CD4-positive, alpha-beta T cell treated with Interleukin-6 at 100 ng/mL for 8 hours (primary cell): ENCODE measurements around the gene CORT.
A peak's percentile ranks its signal among the peaks of the same experiment; 100 is the strongest.
"Not testable (repeated sequence)": the region's sequence is repeated elsewhere in the genome, so short reads cannot be mapped to it uniquely, and the experiment has no call there.

Experiments used
- DNase-seq: peaks from one replicate; pipeline ENCODE4 v3.0.0-alpha.2; 2020; ENCODE audit warnings: mixed read lengths, low spot score

The CORT gene

DNA sequence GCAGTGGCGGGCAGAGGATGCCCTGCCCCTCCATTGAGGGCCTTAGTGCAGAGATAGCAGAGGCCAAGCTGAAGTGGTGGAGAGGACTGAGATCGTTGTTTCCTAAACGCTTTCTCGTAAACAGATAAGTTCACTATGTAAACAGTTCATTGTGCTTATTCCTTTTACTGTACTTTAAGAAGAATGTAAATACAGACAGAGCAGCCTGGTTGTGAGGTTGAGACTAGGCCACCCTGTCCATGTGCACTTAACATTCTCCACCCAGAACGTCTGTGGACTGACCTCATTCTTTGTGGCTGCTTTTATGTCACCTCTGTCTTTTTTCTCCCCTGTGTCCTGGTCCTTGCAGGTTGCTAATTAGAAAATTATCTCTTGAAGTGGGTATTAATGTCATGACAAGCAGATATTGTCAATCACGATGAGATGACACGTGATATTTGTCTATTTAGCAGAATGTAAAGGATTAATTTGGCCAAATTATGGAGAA is 11.1 kb upstream of the CORT start:
- DNase-seq, result no peak

GRCh38 chr1:10440305-10440704 is 9.5 kb upstream of the CORT start:
- no peak for DNase-seq

DNA sequence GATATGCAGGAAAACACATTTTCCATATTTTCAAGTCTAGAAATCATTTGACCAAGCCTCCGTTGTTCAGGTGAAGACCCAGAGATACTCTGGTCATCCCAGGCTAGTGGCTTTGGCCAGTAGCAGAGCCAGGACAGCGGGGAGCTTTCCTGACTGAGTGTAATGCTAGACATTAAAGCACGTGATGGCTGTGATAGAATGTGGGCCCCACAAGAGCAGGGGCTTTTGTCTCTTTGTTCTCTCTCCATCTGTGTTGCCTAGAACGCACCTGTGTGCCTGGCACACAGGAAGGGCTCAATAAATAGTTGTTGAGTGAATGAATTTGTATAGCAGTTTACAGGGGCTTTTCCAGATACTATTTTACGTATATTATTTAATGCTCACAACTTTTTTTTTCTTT is 9.0 kb upstream of the CORT start:
- no peak for DNase-seq

DNA sequence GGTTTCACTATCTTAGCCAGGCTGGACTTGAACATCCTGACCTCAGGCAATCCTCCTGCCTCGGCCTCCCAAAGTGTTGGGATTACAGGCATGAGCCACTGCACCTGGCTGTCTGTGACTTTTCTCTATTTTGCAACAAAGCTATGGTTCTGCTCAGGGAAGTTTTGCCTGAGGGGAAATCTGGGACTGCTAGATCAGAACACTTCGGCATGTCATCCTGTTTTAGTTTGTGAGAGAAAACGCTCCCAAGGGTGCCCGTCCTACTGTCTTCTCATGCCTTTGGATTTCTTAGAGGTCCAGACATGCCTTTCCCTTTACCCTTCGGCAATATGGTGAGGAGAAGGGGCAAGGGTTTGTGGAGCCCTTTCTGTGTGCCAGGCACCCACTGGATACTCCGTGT is 5.6 kb upstream of the CORT start:
- DNase-seq, result no peak

- DNase-seq, result no peak
Observed at GRCh38 chr1:10444795-10445397, 4.9 kb upstream of the CORT start.

DNA sequence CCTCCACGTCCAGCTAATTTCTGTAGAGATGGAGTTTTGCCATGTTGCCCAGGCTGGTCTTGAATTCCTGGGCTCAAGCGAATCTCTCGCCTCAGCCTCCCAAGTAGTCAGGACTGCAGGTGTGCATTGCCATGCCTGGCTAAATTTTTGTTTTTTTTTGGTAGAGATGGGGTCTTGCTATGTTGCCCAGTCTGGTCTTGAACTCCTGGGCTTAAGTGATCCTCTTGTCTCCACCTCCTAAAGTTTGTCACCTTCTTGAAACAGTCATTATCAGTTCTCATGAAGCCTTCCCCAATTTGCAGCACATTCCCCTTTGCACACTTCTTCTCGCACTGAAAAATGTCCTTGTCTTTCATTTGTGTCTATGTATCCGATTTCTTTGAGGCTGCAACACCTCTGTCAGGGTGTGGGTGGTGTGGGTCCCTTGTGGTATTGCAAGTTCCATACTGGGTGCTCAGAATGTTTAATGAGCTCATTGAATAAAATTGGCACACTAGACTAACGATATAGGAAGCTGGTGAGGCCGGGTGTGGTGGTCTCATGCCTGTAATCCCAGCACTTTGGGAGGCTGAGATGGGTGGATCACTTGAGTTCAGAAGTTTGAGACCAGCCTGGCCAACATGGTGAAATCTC is 2.9 kb upstream of the CORT start:
- no peak for DNase-seq

- no peak for DNase-seq
Observed at GRCh38 chr1:10450156-10450814, 454 bp downstream of the CORT start.

- no peak for DNase-seq
Observed at GRCh38 chr1:10450836-10451235, 1.0 kb downstream of the CORT start.

DNA sequence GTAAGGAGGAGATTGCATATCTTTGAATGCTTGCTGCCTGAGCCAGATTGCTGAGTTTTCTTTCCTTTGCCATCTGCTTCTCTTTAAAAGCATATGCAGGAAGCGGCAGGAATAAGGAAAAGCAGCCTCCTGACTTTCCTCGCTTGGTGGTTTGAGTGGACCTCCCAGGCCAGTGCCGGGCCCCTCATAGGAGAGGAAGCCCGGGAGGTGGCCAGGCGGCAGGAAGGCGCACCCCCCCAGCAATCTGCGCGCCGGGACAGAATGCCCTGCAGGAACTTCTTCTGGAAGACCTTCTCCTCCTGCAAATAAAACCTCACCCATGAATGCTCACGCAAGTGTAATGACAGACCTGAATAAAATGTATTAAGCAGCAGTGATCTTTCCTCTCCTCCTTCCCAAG is 1.5 kb downstream of the CORT start:
- no peak for DNase-seq

DNA sequence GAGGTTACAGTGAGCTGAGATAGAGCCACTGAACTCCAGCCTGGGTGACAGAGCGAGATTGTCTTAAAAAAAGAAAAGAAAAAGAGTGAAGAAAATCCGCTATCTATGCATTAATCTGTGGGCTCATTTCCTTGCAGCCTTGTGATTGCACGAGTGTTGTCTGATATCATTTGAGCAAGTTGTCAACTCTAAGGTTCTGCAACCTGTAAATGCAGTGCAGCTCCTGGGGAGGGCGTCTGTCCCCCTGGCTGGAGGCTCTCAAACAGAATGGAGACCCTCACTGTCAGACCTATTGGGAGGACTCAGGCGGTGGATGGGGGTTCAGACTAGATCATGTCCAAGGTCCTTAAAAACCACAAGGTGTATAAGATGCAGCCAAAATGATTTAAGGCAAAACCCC is 6.2 kb downstream of the CORT start:
- DNase-seq, result no peak

DNA sequence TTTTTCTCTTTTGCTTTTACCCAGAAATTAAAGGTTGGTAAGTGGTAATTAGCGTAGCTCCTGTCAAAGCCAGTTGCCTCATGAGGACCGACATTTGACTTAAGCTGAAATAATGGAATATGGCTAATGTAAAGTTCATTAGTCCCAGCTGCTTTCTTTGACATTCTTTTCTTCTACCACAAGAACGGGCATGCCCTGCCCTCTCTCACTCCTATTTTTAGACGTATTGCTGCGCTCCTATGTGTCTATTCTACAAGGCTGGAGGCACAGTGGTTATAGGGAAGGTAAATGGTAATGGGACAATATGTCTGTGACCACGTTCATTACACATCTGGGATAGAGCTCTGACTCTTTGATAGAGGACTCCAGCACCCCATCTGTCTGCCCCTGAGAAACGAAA is 6.8 kb downstream of the CORT start:
- DNase-seq, result no peak

DNA sequence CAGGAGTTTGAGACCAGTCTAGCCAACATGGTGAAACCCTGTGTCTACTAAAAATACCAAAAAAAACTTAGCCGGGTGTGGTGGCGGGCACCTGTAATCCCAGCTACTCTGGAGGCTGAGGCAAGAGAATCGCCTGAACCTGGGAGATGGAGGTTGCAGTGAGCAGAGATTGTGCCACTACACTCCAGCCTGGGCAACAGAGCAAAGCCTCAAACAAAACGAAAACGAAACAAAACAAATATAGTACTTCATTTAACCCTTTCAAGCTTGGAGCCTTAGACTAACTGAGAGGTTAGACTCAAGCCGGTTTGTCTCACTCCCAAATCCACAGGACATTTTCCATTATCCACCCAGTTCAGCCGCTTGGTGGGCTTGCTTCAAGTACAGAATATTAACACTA is 7.6 kb downstream of the CORT start:
- not testable (repeated sequence) for DNase-seq

GRCh38 chr1:10457875-10458274 is 8.0 kb downstream of the CORT start:
- DNase-seq, result no peak

GRCh38 chr1:10459184-10459583 is 9.4 kb downstream of the CORT start:
- DNase-seq, result no peak

DNA sequence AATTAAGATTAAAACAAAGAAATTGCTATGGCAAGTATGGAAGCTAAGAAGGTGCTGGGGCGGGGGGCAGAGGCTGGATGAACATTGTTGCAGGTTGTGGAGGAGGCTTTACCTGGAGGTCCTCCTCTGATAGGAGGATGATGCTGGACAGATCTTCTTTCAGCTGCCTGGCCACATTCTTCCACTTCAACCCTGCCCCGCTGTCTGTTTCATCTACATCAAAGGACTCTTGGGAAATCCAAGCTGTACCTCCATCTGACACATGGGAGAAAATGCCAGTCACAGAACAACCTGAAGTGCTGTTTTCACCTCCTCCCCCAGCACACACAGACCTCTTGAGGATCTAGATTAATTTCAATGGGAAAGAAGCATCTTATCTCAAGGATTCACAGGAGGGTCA is 17.2 kb downstream of the CORT start:
- no peak for DNase-seq

DNA sequence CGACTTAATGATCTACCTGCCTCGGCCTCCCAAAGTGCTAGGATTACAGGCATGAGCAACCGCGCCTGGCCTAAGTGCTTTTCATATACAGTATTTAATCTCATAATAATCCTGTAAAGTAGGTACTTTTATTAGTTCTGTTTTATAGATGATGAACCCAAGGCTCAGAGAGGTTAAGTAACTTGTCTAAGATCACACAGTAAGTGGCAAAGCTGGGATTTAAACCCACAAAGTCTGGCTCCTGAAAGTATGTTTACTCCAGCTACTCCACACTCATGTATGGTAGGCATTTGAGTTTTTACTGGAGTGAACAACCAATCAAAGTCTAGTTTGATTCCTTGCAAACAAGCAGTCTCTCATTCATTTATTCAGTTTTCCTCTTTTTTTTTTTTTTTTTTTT is 20.2 kb downstream of the CORT start:
- no peak for DNase-seq

DNA sequence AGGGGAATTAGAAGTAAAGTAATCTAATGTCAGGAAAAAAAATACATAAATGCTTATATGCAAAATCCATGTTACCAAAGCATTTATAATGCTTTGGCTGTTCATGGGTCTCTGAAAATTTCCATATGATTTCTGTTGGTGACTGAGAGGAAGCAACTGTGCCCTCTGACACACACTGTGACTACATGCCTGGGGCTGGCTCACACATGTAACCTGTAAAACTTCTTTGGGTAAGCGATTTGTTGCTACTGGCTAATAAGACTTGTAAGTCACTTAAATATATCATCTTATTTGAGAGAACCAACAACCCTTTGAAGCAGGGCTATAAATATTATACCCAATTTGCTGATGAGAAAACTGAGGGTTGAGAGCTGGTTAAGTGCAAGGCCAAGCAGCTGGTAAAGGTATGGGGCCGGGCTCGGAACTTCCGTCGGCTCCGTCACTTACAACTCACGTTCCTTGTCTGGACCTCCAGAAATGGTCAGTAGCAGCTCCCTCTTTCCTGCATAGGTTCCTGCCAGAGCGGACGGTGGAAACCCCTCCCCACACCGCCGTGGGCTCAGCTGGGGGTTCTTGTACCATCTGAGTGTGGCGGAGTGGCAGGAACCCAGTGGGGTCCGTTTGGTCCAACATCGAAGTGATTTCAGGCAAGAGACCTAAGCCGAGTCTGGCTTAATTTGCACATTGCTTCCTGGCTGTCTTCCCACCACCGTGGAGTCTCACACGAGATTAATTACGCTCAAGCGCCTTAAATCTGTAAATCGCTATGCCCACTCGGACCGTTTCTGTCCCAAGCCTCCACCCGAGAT is 21.8 kb downstream of the CORT start:
- no peak for DNase-seq

DNA sequence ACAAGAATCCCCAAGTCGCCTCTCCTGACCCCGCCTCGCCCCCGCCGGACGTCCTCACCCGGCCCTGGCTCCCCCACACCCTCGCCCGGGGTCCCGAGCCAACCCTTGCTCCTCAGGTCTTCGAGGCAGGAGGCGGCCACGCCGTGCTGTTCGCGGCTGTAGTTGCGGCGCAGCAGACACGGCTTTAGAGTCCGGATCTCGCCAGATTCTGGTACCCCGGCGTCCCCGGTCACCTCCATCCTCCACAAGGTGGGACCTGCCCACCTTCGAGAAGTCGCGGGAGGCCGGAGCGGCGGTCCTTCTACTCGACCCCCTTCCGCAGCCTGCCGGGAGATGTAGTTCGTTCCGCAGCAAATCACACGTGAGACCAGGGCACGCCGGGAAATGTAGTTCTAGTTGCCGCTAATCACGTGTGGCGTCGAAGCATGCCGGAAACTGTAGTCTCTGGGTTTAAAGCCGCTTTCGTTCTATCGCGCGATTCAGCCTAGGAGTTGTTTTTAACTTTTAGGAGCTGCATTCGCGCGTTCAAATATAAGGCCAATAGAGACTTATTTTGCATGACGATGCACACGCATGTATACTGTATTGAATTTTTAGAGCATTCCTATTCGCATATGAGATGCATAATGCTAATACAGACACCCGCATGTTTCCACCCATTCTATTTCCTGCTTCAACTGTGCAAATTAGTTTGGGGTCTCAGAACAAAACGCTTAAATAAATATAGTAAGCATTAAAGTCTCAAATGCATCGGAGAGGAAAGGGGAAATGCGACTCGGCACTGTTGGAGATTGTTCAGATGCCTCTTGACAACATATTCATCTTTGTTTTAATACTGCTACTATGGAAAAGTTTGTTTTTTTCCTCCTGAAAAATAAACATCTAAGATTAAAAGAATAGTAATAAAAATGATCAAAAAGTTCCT is 22.7 kb downstream of the CORT start, which contains the start of gene DFFA:
Gene DFFA (minus strand): TSS at position 310 of the 925 bp plus-strand sequence. CDS start 71 bp downstream, at position 239.
- peak; percentile 88 for DNase-seq

GRCh38 chr1:10473145-10473765 is 23.4 kb downstream of the CORT start:
- DNase-seq, result no peak

DNA sequence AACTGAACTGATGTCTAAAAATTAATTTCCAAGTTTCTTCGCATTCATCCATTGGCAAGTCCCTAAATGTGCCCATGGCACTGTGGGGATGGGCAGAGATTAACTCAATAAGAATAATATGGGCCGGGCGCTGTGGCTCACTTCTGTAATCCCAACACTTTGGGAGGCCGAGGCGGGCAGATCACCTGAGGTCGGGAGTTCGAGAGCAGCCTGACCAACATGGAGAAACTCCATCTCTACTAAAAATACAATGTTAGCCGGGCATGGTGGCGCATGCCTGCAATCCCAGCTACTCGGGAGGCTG is 24.4 kb downstream of the CORT start:
- not testable (repeated sequence) for DNase-seq
